NB4 (cell line): ENCODE measurements around the gene PLEKHB2.

ENCODE experiments used
- CTCF ChIP-seq: IDR thresholded peaks from one replicate; pipeline ENCODE4 v1.5.1; 2012; ENCODE audit warnings: low read depth, low read length
- MAX ChIP-seq: IDR thresholded peaks from 2 replicates; pipeline ENCODE4 v1.6.1; 2011; ENCODE audit warnings: low read depth, low read length
- MYC ChIP-seq: IDR thresholded peaks from 2 replicates; pipeline ENCODE4 v1.6.1; 2011; ENCODE audit warnings: low read depth, low read length
- POLR2A ChIP-seq: IDR thresholded peaks from 2 replicates; pipeline ENCODE4 v1.6.1; 2011; ENCODE audit warnings: mild to moderate bottlenecking; ENCODE audit not compliant: insufficient read length; ENCODE audit errors: extremely low read depth

GRCh38 chr2:131127981-131128380, 22.8 kb downstream of the PLEKHB2 start:
- TF ChIP-seq CTCF (no peak), POLR2A (no peak), MAX (no peak), MYC (no peak)
